AG04450 (cell line): ENCODE measurements around the gene RCAN2. TPM values are rescaled to one million over a fixed set of nuclear protein-coding genes. Genes with fewer than 3 reads are reported as not detected.

ENCODE experiments used
- CTCF ChIA-PET: fragments of 300-600, 350-600 bp; formaldehyde crosslinking; extraction: SDS; loops from one replicate; lab custom pipeline; 2022; ENCODE audit warnings: antibody characterized with exemption, inconsistent platforms; lab: Charles Lee
- POLR2A ChIA-PET: fragments of 350-600 bp; formaldehyde crosslinking; extraction: SDS; loops from one replicate; lab custom pipeline; 2021; ENCODE audit warnings: antibody characterized with exemption, inconsistent platforms; lab: Yijun Ruan, JAX
- DNase-seq: peaks from one replicate; pipeline ENCODE4 v3.0.0-alpha.2; 2011; ENCODE audit warnings: low read depth, low spot score
- H3K27ac ChIP-seq: one replicate; pipeline ENCODE4 v1.5.1; 2012; ENCODE audit warnings: low read depth, low read length, control low read depth
- H3K27me3 ChIP-seq: one replicate; pipeline ENCODE4 v1.6.0; 2012; ENCODE audit warnings: low read length; ENCODE audit not compliant: control insufficient read depth, insufficient read depth
- H3K4me3 ChIP-seq: 2 replicates; pipeline ENCODE4 v1.5.1; 2011; ENCODE audit warnings: mild to moderate bottlenecking, low read depth, low read length, control low read depth
- H3K9me3 ChIP-seq: 2 replicates; pipeline ENCODE4 v1.5.1; 2012; ENCODE audit warnings: low read length; ENCODE audit not compliant: control insufficient read depth, insufficient read depth
- polyA plus RNA-seq: library from polyadenylated mRNA; depleted of rRNA; stranded (reverse); fragments of >200 nt; gene quantifications from 2 replicates; pipeline ENCODE4 v1.2.3, GENCODE V29; 2011
- TF ChIP-seq, protein P1 (sequence below): IDR thresholded peaks from 2 replicates; pipeline ENCODE4 v1.5.1; 2011; ENCODE audit warnings: low read depth, low read length, control low read depth, inconsistent platforms

The RCAN2 gene
- polyA plus RNA-seq, 1 experiment = 0.11 TPM

GRCh38 chr6:46454691-46455090, 36.6 kb downstream of the RCAN2 start:
- POLR2A ChIA-PET = no interaction called here
- no peaks in the 10 kb centered on the region for H3K27me3 ChIP-seq
- no peak overlapping the region for H3K4me3 ChIP-seq
- TF ChIP-seq, protein P1, sequence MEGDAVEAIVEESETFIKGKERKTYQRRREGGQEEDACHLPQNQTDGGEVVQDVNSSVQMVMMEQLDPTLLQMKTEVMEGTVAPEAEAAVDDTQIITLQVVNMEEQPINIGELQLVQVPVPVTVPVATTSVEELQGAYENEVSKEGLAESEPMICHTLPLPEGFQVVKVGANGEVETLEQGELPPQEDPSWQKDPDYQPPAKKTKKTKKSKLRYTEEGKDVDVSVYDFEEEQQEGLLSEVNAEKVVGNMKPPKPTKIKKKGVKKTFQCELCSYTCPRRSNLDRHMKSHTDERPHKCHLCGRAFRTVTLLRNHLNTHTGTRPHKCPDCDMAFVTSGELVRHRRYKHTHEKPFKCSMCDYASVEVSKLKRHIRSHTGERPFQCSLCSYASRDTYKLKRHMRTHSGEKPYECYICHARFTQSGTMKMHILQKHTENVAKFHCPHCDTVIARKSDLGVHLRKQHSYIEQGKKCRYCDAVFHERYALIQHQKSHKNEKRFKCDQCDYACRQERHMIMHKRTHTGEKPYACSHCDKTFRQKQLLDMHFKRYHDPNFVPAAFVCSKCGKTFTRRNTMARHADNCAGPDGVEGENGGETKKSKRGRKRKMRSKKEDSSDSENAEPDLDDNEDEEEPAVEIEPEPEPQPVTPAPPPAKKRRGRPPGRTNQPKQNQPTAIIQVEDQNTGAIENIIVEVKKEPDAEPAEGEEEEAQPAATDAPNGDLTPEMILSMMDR = no peak
- DNase-seq = no peak
- H3K9me3 ChIP-seq = no peaks in the 10 kb centered on the region
- no peak overlapping the region for H3K27ac ChIP-seq
- CTCF ChIA-PET = no interaction called here

- ChIA-PET CTCF (no interaction called here), POLR2A (no interaction called here)
- no peak for DNase-seq
- H3K27me3 ChIP-seq = no peaks in the 10 kb centered on the region
- no peak overlapping the region for H3K4me3 ChIP-seq
- H3K27ac ChIP-seq = no peak overlapping the region
- H3K9me3 ChIP-seq = no peaks in the 10 kb centered on the region
- TF ChIP-seq, protein P1 = no peak
These were observed 37.4 kb downstream of the RCAN2 start for GRCh38 chr6:46453741-46454316.

- H3K9me3 ChIP-seq = no peaks in the 10 kb centered on the region
- H3K27me3 ChIP-seq = no peaks in the 10 kb centered on the region
- no peak overlapping the region for H3K27ac ChIP-seq
- ChIA-PET CTCF (no interaction called here), POLR2A (no interaction called here)
- TF ChIP-seq, protein P1 = no peak
- DNase-seq = peak; percentile 18
- H3K4me3 ChIP-seq = no peak overlapping the region
These were observed 38.0 kb downstream of the RCAN2 start for GRCh38 chr6:46453216-46453615.

DNA sequence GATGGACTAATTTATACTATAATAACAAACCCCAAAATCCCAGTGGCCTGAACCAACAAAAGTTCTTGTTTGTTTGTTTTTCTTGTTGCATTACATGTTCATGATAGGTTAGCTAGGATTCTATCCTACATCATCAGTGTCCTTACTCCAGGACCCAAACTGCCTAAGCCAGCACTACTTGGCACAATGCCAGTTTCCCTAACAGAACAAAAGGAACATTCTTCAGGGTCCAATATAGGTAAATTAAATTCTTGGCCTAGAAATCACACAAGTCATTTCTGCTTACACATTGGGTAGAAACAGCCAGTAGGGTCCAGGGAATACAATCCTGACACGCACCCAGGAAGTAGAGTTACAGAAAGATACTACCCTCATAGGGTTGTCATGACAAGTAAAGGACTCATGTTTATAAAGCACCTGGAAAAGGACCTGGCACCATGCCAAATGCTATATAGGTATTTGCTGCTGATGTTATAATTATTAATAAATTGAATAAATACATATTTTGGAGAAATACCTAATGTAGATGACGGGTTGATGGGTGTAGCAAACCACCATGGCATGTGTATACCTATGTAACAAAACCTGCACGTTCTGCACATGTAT, 38.8 kb downstream of the RCAN2 start:
- no peak overlapping the region for H3K4me3 ChIP-seq
- ChIA-PET CTCF (no interaction called here), POLR2A (interaction anchor here (0.6 kb wide), 1 partner anchor 507 kb away, joined by 13 read pairs; no protein-coding TSS in a partner anchor)
- no peaks in the 10 kb centered on the region for H3K27me3 ChIP-seq
- no peak overlapping the region for H3K27ac ChIP-seq
- H3K9me3 ChIP-seq = no peaks in the 10 kb centered on the region
- no peak for DNase-seq
- TF ChIP-seq, protein P1 = no peak

- no peak overlapping the region for H3K4me3 ChIP-seq
- H3K27ac ChIP-seq = no peak overlapping the region
- CTCF ChIA-PET = no interaction called here
- POLR2A ChIA-PET = no interaction called here
- DNase-seq = no peak
- H3K9me3 ChIP-seq = no peaks in the 10 kb centered on the region
- H3K27me3 ChIP-seq = no peaks in the 10 kb centered on the region
- TF ChIP-seq, protein P1 = no peak
These were observed 39.9 kb downstream of the RCAN2 start for GRCh38 chr6:46451343-46451742.
